GM12865 (cell line): Measurements from ENCODE around the gene FAM174B.

Source experiments
- DNase-seq: peaks from one replicate; pipeline ENCODE4 v3.0.0; 2010; ENCODE audit warnings: low read depth
- H3K4me3 ChIP-seq: 2 replicates; pipeline ENCODE4 v1.5.1; 2011; ENCODE audit warnings: mild to moderate bottlenecking, low read depth, low read length, control low read depth
- TF ChIP-seq, protein P1 (sequence below): IDR thresholded peaks from 2 replicates; pipeline ENCODE4 v1.5.1; 2011; ENCODE audit warnings: low read length, control low read depth, low read depth, inconsistent platforms; ENCODE audit not compliant: insufficient read depth; ENCODE audit errors: missing control alignments

Gene FAM174B

GRCh38 chr15:92574566-92574965, 81.0 kb downstream of the FAM174B start:
- no peak for DNase-seq
- no peak overlapping the region for H3K4me3 ChIP-seq
- TF ChIP-seq, protein P1, sequence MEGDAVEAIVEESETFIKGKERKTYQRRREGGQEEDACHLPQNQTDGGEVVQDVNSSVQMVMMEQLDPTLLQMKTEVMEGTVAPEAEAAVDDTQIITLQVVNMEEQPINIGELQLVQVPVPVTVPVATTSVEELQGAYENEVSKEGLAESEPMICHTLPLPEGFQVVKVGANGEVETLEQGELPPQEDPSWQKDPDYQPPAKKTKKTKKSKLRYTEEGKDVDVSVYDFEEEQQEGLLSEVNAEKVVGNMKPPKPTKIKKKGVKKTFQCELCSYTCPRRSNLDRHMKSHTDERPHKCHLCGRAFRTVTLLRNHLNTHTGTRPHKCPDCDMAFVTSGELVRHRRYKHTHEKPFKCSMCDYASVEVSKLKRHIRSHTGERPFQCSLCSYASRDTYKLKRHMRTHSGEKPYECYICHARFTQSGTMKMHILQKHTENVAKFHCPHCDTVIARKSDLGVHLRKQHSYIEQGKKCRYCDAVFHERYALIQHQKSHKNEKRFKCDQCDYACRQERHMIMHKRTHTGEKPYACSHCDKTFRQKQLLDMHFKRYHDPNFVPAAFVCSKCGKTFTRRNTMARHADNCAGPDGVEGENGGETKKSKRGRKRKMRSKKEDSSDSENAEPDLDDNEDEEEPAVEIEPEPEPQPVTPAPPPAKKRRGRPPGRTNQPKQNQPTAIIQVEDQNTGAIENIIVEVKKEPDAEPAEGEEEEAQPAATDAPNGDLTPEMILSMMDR: no peak

- TF ChIP-seq, protein P1: no peak
Measured at GRCh38 chr15:92574161-92574560, 81.4 kb downstream of the FAM174B start.

GRCh38 chr15:92571824-92572223, 83.8 kb downstream of the FAM174B start:
- no peak for DNase-seq
- TF ChIP-seq, protein P1: no peak
- no peak overlapping the region for H3K4me3 ChIP-seq

More at GRCh38 chr15:92574161-92574560, 81.4 kb downstream of the FAM174B start:
- DNase-seq: no peak
- no peak overlapping the region for H3K4me3 ChIP-seq

GRCh38 chr15:92570391-92570790, 85.2 kb downstream of the FAM174B start:
- no peak for DNase-seq
- H3K4me3 ChIP-seq: no peak overlapping the region
- TF ChIP-seq, protein P1: no peak

DNA sequence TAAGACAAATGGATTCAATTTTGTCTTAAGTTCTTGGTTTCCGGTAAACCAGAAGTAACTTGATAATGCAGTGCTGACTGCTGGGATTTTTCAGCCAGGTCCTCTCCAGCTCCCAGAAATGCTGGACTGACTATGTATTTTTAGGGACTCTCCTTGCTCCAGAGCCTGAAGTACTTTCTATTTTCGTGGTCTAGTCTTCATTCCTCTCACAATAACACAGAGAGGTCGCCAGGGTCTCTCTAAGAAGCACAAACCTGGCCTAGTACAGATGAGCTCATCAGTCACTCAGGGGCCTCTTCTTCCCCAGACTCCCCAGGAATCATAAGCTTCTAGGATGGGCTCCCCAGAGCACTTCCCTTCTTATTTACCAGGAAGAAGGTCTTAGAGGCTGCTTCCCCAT, 85.8 kb downstream of the FAM174B start:
- no peak overlapping the region for H3K4me3 ChIP-seq
- TF ChIP-seq, protein P1: no peak
- no peak for DNase-seq
